Mesenchymal stem cell (in vitro differentiated cells and primary cell): ENCODE measurements around the gene CXCR4.

Experiments used
- DNase-seq: peaks from one replicate; pipeline ENCODE4 v3.0.0-alpha.2; 2013
- H2AFZ ChIP-seq: one replicate; pipeline ENCODE4 v1.6.1; 2013; ENCODE audit warnings: low read depth, mild to moderate bottlenecking, control low read depth, inconsistent platforms, low read length, moderate library complexity
- H2AK5ac ChIP-seq: 2 replicates; pipeline ENCODE4 v1.6.1; 2013; ENCODE audit warnings: low read length, moderate library complexity, mild to moderate bottlenecking, inconsistent platforms; ENCODE audit not compliant: severe bottlenecking
- H2BK120ac ChIP-seq: one replicate; pipeline ENCODE4 v1.6.1; 2013; ENCODE audit warnings: low read depth, mild to moderate bottlenecking, inconsistent platforms, low read length, moderate library complexity
- H2BK12ac ChIP-seq, 2 experiments: one replicate each; pipeline ENCODE4 v1.6.1; 2013; ENCODE audit warnings: inconsistent platforms in 2 of 2, low read length in 2 of 2, mild to moderate bottlenecking in 2 of 2, moderate library complexity in 2 of 2, control low read depth in 1 of 2
- H2BK15ac ChIP-seq: one replicate; pipeline ENCODE4 v1.6.1; 2013; ENCODE audit warnings: mild to moderate bottlenecking, low read depth, inconsistent platforms; ENCODE audit not compliant: poor library complexity, severe bottlenecking
- H2BK5ac ChIP-seq: 2 replicates; pipeline ENCODE4 v1.6.1; 2013; ENCODE audit warnings: low read depth, mild to moderate bottlenecking, low read length, control low read depth, inconsistent platforms; ENCODE audit not compliant: poor library complexity, severe bottlenecking
- H3K14ac ChIP-seq, 2 experiments: one replicate each; pipeline ENCODE4 v1.6.1; 2013; ENCODE audit warnings: inconsistent platforms in 2 of 2, low read length in 2 of 2, control low read depth in 1 of 2, mild to moderate bottlenecking in 1 of 2, moderate library complexity in 1 of 2
- H3K18ac ChIP-seq, 2 experiments: one replicate each; pipeline ENCODE4 v1.6.1; 2013; ENCODE audit warnings: inconsistent platforms in 2 of 2, low read length in 2 of 2, control low read depth in 1 of 2, low read depth in 1 of 2, mild to moderate bottlenecking in 1 of 2
- H3K23ac ChIP-seq, 2 experiments: one replicate each; pipeline ENCODE4 v1.6.1; 2013; ENCODE audit warnings: inconsistent platforms in 2 of 2, low read length in 2 of 2, mild to moderate bottlenecking in 2 of 2, moderate library complexity in 2 of 2, control low read depth in 1 of 2
- H3K27ac ChIP-seq: 2 replicates; pipeline ENCODE4 v1.5.1; 2013; ENCODE audit warnings: mild to moderate bottlenecking, moderate library complexity, low read length, control low read depth, inconsistent platforms; ENCODE audit not compliant: poor library complexity, severe bottlenecking
- H3K27me3 ChIP-seq, 2 experiments: 2 replicates each; pipeline versions ENCODE4 v1.6.1 to v1.7.0; 2013; ENCODE audit warnings: low read length in 2 of 2, mild to moderate bottlenecking in 2 of 2, moderate library complexity in 2 of 2, control low read depth in 1 of 2, inconsistent platforms in 1 of 2; ENCODE audit not compliant: control insufficient read depth in 1 of 2, insufficient read depth in 1 of 2
- H3K36me3 ChIP-seq, 2 experiments: 2 replicates each; pipeline versions ENCODE4 v1.6.1 to v1.7.0; 2013; ENCODE audit warnings: low read length in 2 of 2, control low read depth in 1 of 2, inconsistent platforms in 1 of 2, low read depth in 1 of 2, mild to moderate bottlenecking in 1 of 2; ENCODE audit not compliant: insufficient read depth in 2 of 2, control insufficient read depth in 1 of 2
- H3K4ac ChIP-seq, 2 experiments: one replicate each; pipeline ENCODE4 v1.6.1; 2013; ENCODE audit warnings: inconsistent platforms in 2 of 2, low read length in 2 of 2, mild to moderate bottlenecking in 2 of 2, moderate library complexity in 2 of 2, control low read depth in 1 of 2, low read depth in 1 of 2
- H3K4me1 ChIP-seq: 2 replicates; pipeline ENCODE4 v1.6.1; 2013; ENCODE audit warnings: low read depth, low read length, control low read depth; ENCODE audit not compliant: control insufficient read depth, insufficient read depth
- H3K4me2 ChIP-seq: 2 replicates; pipeline ENCODE4 v1.6.1; 2013; ENCODE audit warnings: low read length, mild to moderate bottlenecking, inconsistent platforms; ENCODE audit not compliant: poor library complexity, severe bottlenecking
- H3K4me3 ChIP-seq, 2 experiments: 2 replicates each; pipeline versions ENCODE4 v1.5.1 to v1.7.0; 2013; ENCODE audit warnings: low read length in 2 of 2, mild to moderate bottlenecking in 2 of 2, control low read depth in 1 of 2, low read depth in 1 of 2; ENCODE audit not compliant: insufficient read depth in 1 of 2
- H3K79me1 ChIP-seq: replicated peaks from 2 replicates; pipeline ENCODE4 v1.6.1; 2013; ENCODE audit warnings: mild to moderate bottlenecking, control low read depth, low read length, inconsistent platforms; ENCODE audit not compliant: poor library complexity, severe bottlenecking
- H3K9ac ChIP-seq: 2 replicates; pipeline ENCODE4 v1.7.0; 2013; ENCODE audit warnings: mild to moderate bottlenecking, low read length, moderate library complexity
- H3K9me3 ChIP-seq: 2 replicates; pipeline ENCODE4 v1.7.0; 2013; ENCODE audit warnings: mild to moderate bottlenecking, low read length; ENCODE audit not compliant: control insufficient read depth
- H4K8ac ChIP-seq: one replicate; pipeline ENCODE4 v1.6.1; 2013; ENCODE audit warnings: inconsistent platforms, mild to moderate bottlenecking, low read length, moderate library complexity
- H4K91ac ChIP-seq: one replicate; pipeline ENCODE4 v1.6.1; 2013; ENCODE audit warnings: mild to moderate bottlenecking, low read length, inconsistent platforms
- WGBS: methylation state at CpG from one replicate; pipeline ENCODE4 v1.1.7; 2013; ENCODE audit warnings: mixed read lengths; 5-methylcytosine and 5-hydroxymethylcytosine counted together

Gene CXCR4

GRCh38 chr2:136136931-136137330 lies 19.0 kb upstream of the CXCR4 start:
- H2BK5ac ChIP-seq, result no peak overlapping the region
- no peaks in the 10 kb centered on the region for H3K9me3 ChIP-seq

GRCh38 chr2:136135921-136136906 lies 18.3 kb upstream of the CXCR4 start:
- peak overlapping the region in 1 of 2 experiments; percentile 28 for H3K14ac ChIP-seq
- no peak overlapping the region for H2AK5ac ChIP-seq

More at GRCh38 chr2:136136931-136137330, 19.0 kb upstream of the CXCR4 start:
- H3K4me3 ChIP-seq, result no peak overlapping the region
- no peak for DNase-seq
- no peak overlapping the region for H3K14ac ChIP-seq
- H3K36me3 ChIP-seq, result no peaks in the 10 kb centered on the region
- H3K18ac ChIP-seq, result no peak overlapping the region
- no peak overlapping the region for H3K23ac ChIP-seq
- no peak overlapping the region for H2AFZ ChIP-seq
- H2AK5ac ChIP-seq, result no peak overlapping the region
- no peak overlapping the region for H2BK120ac ChIP-seq
- H4K91ac ChIP-seq, result no peak overlapping the region
- H3K27me3 ChIP-seq, result peaks cover 10 to 21% of the 10 kb centered on the region in 2 experiments
- no peaks in the 10 kb centered on the region for H3K79me1 ChIP-seq
- no peaks in the 10 kb centered on the region for H3K4me1 ChIP-seq
- WGBS, result no CpG with 5 or more reads among the region's 1 CpG
- no peak overlapping the region for H4K8ac ChIP-seq
- no peak overlapping the region for H3K4me2 ChIP-seq
- H2BK15ac ChIP-seq, result no peak overlapping the region
- no peak overlapping the region for H3K27ac ChIP-seq
- H2BK12ac ChIP-seq, result no peak overlapping the region
- no peak overlapping the region for H3K4ac ChIP-seq
- no peak overlapping the region for H3K9ac ChIP-seq

GRCh38 chr2:136135462-136135861 lies 17.5 kb upstream of the CXCR4 start:
- H2BK15ac ChIP-seq, result no peak overlapping the region
- H3K4ac ChIP-seq, result no peak overlapping the region
- no peak overlapping the region for H3K18ac ChIP-seq
- H3K9ac ChIP-seq, result no peak overlapping the region
- no peaks in the 10 kb centered on the region for H3K9me3 ChIP-seq
- H4K8ac ChIP-seq, result no peak overlapping the region
- H3K27ac ChIP-seq, result no peak overlapping the region
- H3K4me1 ChIP-seq, result no peaks in the 10 kb centered on the region
- H2BK5ac ChIP-seq, result no peak overlapping the region
- no peak overlapping the region for H2BK120ac ChIP-seq
- no peak overlapping the region for H3K23ac ChIP-seq
- H3K14ac ChIP-seq, result no peak overlapping the region
- H3K27me3 ChIP-seq, result peaks cover 9 to 21% of the 10 kb centered on the region in 2 experiments
- no peak overlapping the region for H2AK5ac ChIP-seq
- no peak overlapping the region for H2AFZ ChIP-seq
- no peaks in the 10 kb centered on the region for H3K79me1 ChIP-seq
- no peak for DNase-seq
- H3K4me2 ChIP-seq, result no peak overlapping the region
- H4K91ac ChIP-seq, result no peak overlapping the region
- no peaks in the 10 kb centered on the region for H3K36me3 ChIP-seq
- no peak overlapping the region for H2BK12ac ChIP-seq
- no peak overlapping the region for H3K4me3 ChIP-seq

More at GRCh38 chr2:136135921-136136906, 18.3 kb upstream of the CXCR4 start:
- no peak overlapping the region for H3K4me2 ChIP-seq
- no peak overlapping the region for H2BK5ac ChIP-seq
- H3K4me3 ChIP-seq, result no peak overlapping the region
- H3K9me3 ChIP-seq, result no peaks in the 10 kb centered on the region
- WGBS, result 66% methylated on average over 8 of the region's 8 CpGs
- no peak overlapping the region for H3K9ac ChIP-seq
- H3K27ac ChIP-seq, result no peak overlapping the region
- H4K8ac ChIP-seq, result no peak overlapping the region
- no peak overlapping the region for H3K18ac ChIP-seq
- no peaks in the 10 kb centered on the region for H3K36me3 ChIP-seq
- H4K91ac ChIP-seq, result no peak overlapping the region
- no peaks in the 10 kb centered on the region for H3K4me1 ChIP-seq
- H2BK120ac ChIP-seq, result no peak overlapping the region
- H2BK15ac ChIP-seq, result no peak overlapping the region
- H2AFZ ChIP-seq, result no peak overlapping the region
- no peaks in the 10 kb centered on the region for H3K79me1 ChIP-seq
- DNase-seq, result no peak
- H3K23ac ChIP-seq, result no peak overlapping the region
- H3K27me3 ChIP-seq, result peaks cover 9 to 21% of the 10 kb centered on the region in 2 experiments
- no peak overlapping the region for H2BK12ac ChIP-seq
- no peak overlapping the region for H3K4ac ChIP-seq

GRCh38 chr2:136134126-136134525 lies 16.2 kb upstream of the CXCR4 start:
- no peaks in the 10 kb centered on the region for H3K36me3 ChIP-seq
- no peaks in the 10 kb centered on the region for H3K79me1 ChIP-seq
- H3K23ac ChIP-seq, result no peak overlapping the region
- H3K4me3 ChIP-seq, result no peak overlapping the region
- no peak for DNase-seq
- H3K4ac ChIP-seq, result no peak overlapping the region
- H2BK120ac ChIP-seq, result no peak overlapping the region
- no peak overlapping the region for H3K27ac ChIP-seq
- H3K18ac ChIP-seq, result no peak overlapping the region
- H3K27me3 ChIP-seq, result peaks cover 15 to 21% of the 10 kb centered on the region in 2 experiments
- no peak overlapping the region for H3K14ac ChIP-seq
- no peak overlapping the region for H3K9ac ChIP-seq
- H3K4me2 ChIP-seq, result no peak overlapping the region
- H2BK15ac ChIP-seq, result no peak overlapping the region
- H4K91ac ChIP-seq, result no peak overlapping the region
- no peaks in the 10 kb centered on the region for H3K4me1 ChIP-seq
- H2AFZ ChIP-seq, result no peak overlapping the region
- no peak overlapping the region for H4K8ac ChIP-seq
- no peak overlapping the region for H2AK5ac ChIP-seq
- H2BK12ac ChIP-seq, result no peak overlapping the region
- no peaks in the 10 kb centered on the region for H3K9me3 ChIP-seq
- no peak overlapping the region for H2BK5ac ChIP-seq
- 88% methylated on average over 2 of the region's 2 CpGs for WGBS
